DOHH2 (cell line): ENCODE measurements around the gene BOLA3.

ENCODE experiments used
- EZH2phosphoT487 ChIP-seq: fragments of 200-600 bp; sonication (generic); IDR thresholded peaks from 2 replicates; pipeline ENCODE4 v1.6.1; 2017; ENCODE audit warnings: borderline replicate concordance, mild to moderate bottlenecking, antibody characterized with exemption, low read length, moderate library complexity, mixed read lengths
- TF ChIP-seq, protein P1 (sequence below): fragments of 200-600 bp; sonication (generic); IDR thresholded peaks from one replicate; pipeline ENCODE4 v1.5.1; 2014; ENCODE audit warnings: antibody characterized with exemption, mild to moderate bottlenecking, low read depth, low read length; ENCODE audit not compliant: poor library complexity, severe bottlenecking

DNA sequence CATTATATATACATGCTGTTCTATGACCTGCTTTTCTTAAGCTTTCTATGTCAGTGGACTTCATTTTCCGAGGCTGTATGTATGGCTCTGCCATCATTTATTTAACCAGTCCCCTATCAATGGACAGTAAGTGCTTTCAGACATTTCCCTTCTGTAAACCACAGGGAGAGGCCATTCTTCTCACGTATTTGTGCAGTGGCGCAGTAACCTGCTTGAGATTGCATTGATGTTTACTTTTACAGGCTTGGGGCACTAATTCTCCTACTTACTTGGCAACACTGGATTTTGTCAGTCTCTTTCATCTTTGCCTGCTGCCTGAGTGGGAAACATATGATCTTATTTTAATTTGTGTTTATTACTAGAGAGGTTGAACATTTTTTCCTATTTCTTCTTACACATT is 52.1 kb downstream of the BOLA3 start:
- TF ChIP-seq, protein P1, sequence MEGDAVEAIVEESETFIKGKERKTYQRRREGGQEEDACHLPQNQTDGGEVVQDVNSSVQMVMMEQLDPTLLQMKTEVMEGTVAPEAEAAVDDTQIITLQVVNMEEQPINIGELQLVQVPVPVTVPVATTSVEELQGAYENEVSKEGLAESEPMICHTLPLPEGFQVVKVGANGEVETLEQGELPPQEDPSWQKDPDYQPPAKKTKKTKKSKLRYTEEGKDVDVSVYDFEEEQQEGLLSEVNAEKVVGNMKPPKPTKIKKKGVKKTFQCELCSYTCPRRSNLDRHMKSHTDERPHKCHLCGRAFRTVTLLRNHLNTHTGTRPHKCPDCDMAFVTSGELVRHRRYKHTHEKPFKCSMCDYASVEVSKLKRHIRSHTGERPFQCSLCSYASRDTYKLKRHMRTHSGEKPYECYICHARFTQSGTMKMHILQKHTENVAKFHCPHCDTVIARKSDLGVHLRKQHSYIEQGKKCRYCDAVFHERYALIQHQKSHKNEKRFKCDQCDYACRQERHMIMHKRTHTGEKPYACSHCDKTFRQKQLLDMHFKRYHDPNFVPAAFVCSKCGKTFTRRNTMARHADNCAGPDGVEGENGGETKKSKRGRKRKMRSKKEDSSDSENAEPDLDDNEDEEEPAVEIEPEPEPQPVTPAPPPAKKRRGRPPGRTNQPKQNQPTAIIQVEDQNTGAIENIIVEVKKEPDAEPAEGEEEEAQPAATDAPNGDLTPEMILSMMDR, result no peak
- TF ChIP-seq EZH2phosphoT487, result no peak
